Measurements from ENCODE around the gene KLRC2. TPM values are rescaled to one million over a fixed set of nuclear protein-coding genes. Genes with fewer than 3 reads are reported as not detected.

The KLRC2 gene
- total RNA-seq, 1 experiment from 2014 or later, result 7.5 TPM

DNA sequence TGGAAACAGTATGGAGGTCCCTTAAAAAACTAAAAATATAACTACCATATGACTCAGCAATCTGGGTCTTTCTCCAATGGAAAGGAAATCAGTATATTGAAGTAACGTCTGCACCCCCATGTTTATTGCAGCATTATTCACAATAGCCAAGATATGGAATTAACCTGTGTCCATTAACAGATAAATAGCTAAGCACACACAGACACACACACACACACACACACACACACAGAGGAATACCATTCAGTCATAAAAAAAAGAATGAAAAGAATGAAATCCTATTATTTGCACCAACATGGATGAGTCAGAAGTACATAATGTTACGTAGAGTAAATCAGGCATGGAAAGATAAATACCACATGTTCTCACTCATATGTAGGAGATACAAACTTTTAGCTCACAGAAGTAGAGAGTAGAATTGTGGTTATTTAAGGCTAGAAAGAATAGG is 50.6 kb downstream of the KLRC2 start (continued):
- TF ChIP-seq EZH2phosphoT487 (IDR thresholded peaks at IDR 0.05; ENCODE audit: borderline replicate concordance) (no peak), SRF (IDR thresholded peaks at IDR 0.05; ENCODE audit: low read depth) (no peak)
- TF ChIP-seq, protein P1, sequence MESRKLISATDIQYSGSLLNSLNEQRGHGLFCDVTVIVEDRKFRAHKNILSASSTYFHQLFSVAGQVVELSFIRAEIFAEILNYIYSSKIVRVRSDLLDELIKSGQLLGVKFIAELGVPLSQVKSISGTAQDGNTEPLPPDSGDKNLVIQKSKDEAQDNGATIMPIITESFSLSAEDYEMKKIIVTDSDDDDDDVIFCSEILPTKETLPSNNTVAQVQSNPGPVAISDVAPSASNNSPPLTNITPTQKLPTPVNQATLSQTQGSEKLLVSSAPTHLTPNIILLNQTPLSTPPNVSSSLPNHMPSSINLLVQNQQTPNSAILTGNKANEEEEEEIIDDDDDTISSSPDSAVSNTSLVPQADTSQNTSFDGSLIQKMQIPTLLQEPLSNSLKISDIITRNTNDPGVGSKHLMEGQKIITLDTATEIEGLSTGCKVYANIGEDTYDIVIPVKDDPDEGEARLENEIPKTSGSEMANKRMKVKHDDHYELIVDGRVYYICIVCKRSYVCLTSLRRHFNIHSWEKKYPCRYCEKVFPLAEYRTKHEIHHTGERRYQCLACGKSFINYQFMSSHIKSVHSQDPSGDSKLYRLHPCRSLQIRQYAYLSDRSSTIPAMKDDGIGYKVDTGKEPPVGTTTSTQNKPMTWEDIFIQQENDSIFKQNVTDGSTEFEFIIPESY (IDR thresholded peaks at IDR 0.05; ENCODE audit: extremely low read depth, insufficient replicate concordance, low read length), result no peak

- no peak overlapping the region for H3K4me3 ChIP-seq (replicated peaks in 1 of 2; ENCODE audit: low read depth in 1 of 2, low read length in 2 of 2)
- no peaks in the 10 kb centered on the region for H3K27me3 ChIP-seq (ENCODE audit: insufficient read depth, low read length)
- no peaks in the 10 kb centered on the region for H4K20me1 ChIP-seq (ENCODE audit: insufficient read depth)
- ATAC-seq (no peak), DNase-seq (ENCODE audit: low read depth, low spot score) (no peak)
- H3K27ac ChIP-seq (ENCODE audit: low read depth, low read length), result no peak overlapping the region
- no peak overlapping the region for H3K9ac ChIP-seq (ENCODE audit: low read length)
- no peaks in the 10 kb centered on the region for H3K9me2 ChIP-seq (ENCODE audit: insufficient read depth)
- no peak overlapping the region for H3K4me2 ChIP-seq (ENCODE audit: low read length)
- ChIA-PET RAD21 (ENCODE audit: low non-redundant PET in 1 of 2, low total read pairs in 2 of 2, uncharacterized antibody in 2 of 2, unreplicated experiment in 2 of 2) (interaction anchor here in 1 of 2 experiments (0.8 kb wide), 1 partner anchor 55 kb away, joined by 4 read pairs; no protein-coding TSS in a partner anchor), POLR2A (no interaction called here), CTCF (no interaction called here)
- TF ChIP-seq EZH2 (IDR thresholded peaks at IDR 0.05) (no peak), ELF1 (IDR thresholded peaks at IDR 0.05; ENCODE audit: borderline replicate concordance, low read depth) (no peak), CBX3 (IDR thresholded peaks at IDR 0.05; ENCODE audit: low read depth) (peak; percentile 57; the same call in 1 of the 2 replicates), EZH2phosphoT487 (IDR thresholded peaks at IDR 0.05; ENCODE audit: borderline replicate concordance) (no peak)
- no peaks in the 10 kb centered on the region for H3K4me1 ChIP-seq (ENCODE audit: control insufficient read depth in 1 of 2, insufficient read depth in 2 of 2, low read length in 2 of 2)
- BruUV-seq (replicated peaks), result no TSS peak
- intact Hi-C loops (cut with micrococcal nuclease), result no loop called here
- no peaks in the 10 kb centered on the region for H3K36me3 ChIP-seq (ENCODE audit: control insufficient read depth in 1 of 2, insufficient read depth in 2 of 2, low read length in 2 of 2)
- H2AFZ ChIP-seq (ENCODE audit: low read depth, low read length, poor library complexity, severe bottlenecking), result no peak overlapping the region
- H3K79me2 ChIP-seq (ENCODE audit: insufficient read depth, low read length), result no peaks in the 10 kb centered on the region
- 0 out of 4 replicates have a peak, but pooled peaks cover 0 to 5% of the 10 kb centered on the region in 2 experiments for H3K9me3 ChIP-seq (ENCODE audit: control insufficient read depth in 1 of 2, insufficient read depth in 1 of 2, low read depth in 1 of 2, low read length in 2 of 2)
Observed at GRCh38 chr12:10384191-10384590, 51.6 kb downstream of the KLRC2 start.
